Measurements from ENCODE around the gene LAMA3.

GRCh38 chr18:23893653-23894052 is 204.4 kb downstream of the LAMA3 start:
- TF ChIP-seq CTCF (IDR thresholded peaks at IDR 0.05) (no peak), POLR2A (IDR thresholded peaks at IDR 0.05) (no peak)
